HepG2 (cell line): ENCODE data around the gene RASSF9. TPM values are rescaled to one million over a fixed set of nuclear protein-coding genes. Genes with fewer than 3 reads are reported as not detected.

Experiments
- ATAC-seq: fragments of 200-7000 bp; cut with Tn5 transposase; 3 replicates; pipeline ENCODE4 v1.9.1; 2020; ENCODE audit warnings: mild to moderate bottlenecking, moderate library complexity
- BruUV-seq: library from RNA; stranded (reverse); fragments of 400-500 nt; replicated peaks from 2 replicates; lab custom pipeline; 2021; lab: Mats Ljungman, UMichigan
- CTCF ChIA-PET: fragments of 300-600 bp; formaldehyde crosslinking; extraction: SDS; loops from one replicate; lab custom pipeline; 2021; ENCODE audit warnings: low total read pairs, inconsistent platforms, low intra/inter-chr PET ratio; lab: Yijun Ruan, JAX
- POLR2A ChIA-PET: fragments of 350-600 bp; sonication (Branson Sonifier 250); formaldehyde crosslinking; loops from one replicate; lab custom pipeline; 2020; ENCODE audit warnings: antibody characterized with exemption, inconsistent platforms; lab: Yijun Ruan, JAX
- DNase-seq: peaks from one replicate; pipeline ENCODE4 v3.0.0-alpha.2; 2015; ENCODE audit warnings: low spot score
- FAIRE-seq: peaks from 3 replicates; lab custom pipeline; 2011; peaks lifted over from hg19 to GRCh38; lab: Jason Lieb, UNC
- H2AFZ ChIP-seq: one replicate; pipeline ENCODE4 v1.6.1; 2011; ENCODE audit warnings: low read length, inconsistent platforms
- H3K27ac ChIP-seq: fragments of 300-600 bp; 3 replicates; pipeline ENCODE4 v1.8.0; 2011; ENCODE audit warnings: mixed run types, mild to moderate bottlenecking, mixed read lengths, low read length, inconsistent platforms; ENCODE audit not compliant: insufficient read depth; ENCODE audit errors: extremely low read length
- H3K27me3 ChIP-seq, 2 experiments: fragments of 200-600 bp in 1 of 2; 2 replicates in 1 of 2; 3 replicates in 1 of 2; pipeline versions ENCODE4 v1.6.0 to v1.8.0; 2011; ENCODE audit warnings: low read length in 2 of 2, mild to moderate bottlenecking in 2 of 2, moderate library complexity in 2 of 2, inconsistent platforms in 1 of 2; ENCODE audit not compliant: insufficient read depth in 2 of 2, control insufficient read depth in 1 of 2
- H3K36me3 ChIP-seq, 2 experiments: fragments of 200-600 bp in 1 of 2; replicated peaks in 1 of 2; 2 replicates in 1 of 2; 3 replicates in 1 of 2; pipeline versions ENCODE4 v1.5.1 to v1.8.0; 2011; ENCODE audit warnings: low read length in 2 of 2, inconsistent platforms in 1 of 2; ENCODE audit not compliant: insufficient read depth in 2 of 2, control insufficient read depth in 1 of 2
- H3K4me1 ChIP-seq: 2 replicates; pipeline ENCODE4 v1.5.1; 2012; ENCODE audit warnings: low read length, inconsistent platforms; ENCODE audit not compliant: insufficient read depth
- H3K4me2 ChIP-seq: 2 replicates; pipeline ENCODE4 v1.6.0; 2011; ENCODE audit warnings: low read depth, low read length, inconsistent platforms
- H3K4me3 ChIP-seq, 3 experiments: fragments of 200-600 bp in 1 of 3; sonication (generic), shearing (Covaris generic) in 1 of 3; replicated peaks in 1 of 3; 2 replicates each; pipeline ENCODE4 v1.5.1; 2011 to 2016; ENCODE audit warnings: low read length in 3 of 3, inconsistent platforms in 2 of 3, low read depth in 2 of 3, mild to moderate bottlenecking in 2 of 3, control low read depth in 1 of 3, mixed read lengths in 1 of 3; ENCODE audit not compliant: insufficient read depth in 1 of 3
- H3K79me2 ChIP-seq: one replicate; pipeline ENCODE4 v1.6.1; 2011; ENCODE audit warnings: low read length, inconsistent platforms; ENCODE audit not compliant: insufficient read depth
- H3K9ac ChIP-seq: 2 replicates; pipeline ENCODE4 v1.6.0; 2011; ENCODE audit warnings: mild to moderate bottlenecking, low read depth, low read length, inconsistent platforms; ENCODE audit not compliant: insufficient read depth
- H3K9me3 ChIP-seq: 2 replicates; pipeline ENCODE4 v1.5.1; 2012; ENCODE audit warnings: mild to moderate bottlenecking, low read length
- H4K20me1 ChIP-seq: 2 replicates; pipeline ENCODE4 v1.6.0; 2011; ENCODE audit warnings: inconsistent platforms, mild to moderate bottlenecking, low read length, moderate library complexity; ENCODE audit not compliant: insufficient read depth
- CBX1 ChIP-seq: IDR thresholded peaks from one replicate; pipeline ENCODE4 v1.6.1; 2016; ENCODE audit warnings: antibody characterized with exemption, low read depth
- CCAR2 ChIP-seq: fragments of 200-400 bp; formaldehyde crosslinking; optimal IDR thresholded peaks from 2 replicates; pipeline ENCODE3; 2018; ENCODE audit warnings: low read depth, mild to moderate bottlenecking, low read length, moderate library complexity
- GLI4 ChIP-seq: sonication (generic); formaldehyde crosslinking; IDR thresholded peaks from 2 replicates; pipeline ENCODE4 v1.5.1; 2020; ENCODE audit warnings: missing genetic modification reagents, mild to moderate bottlenecking, moderate library complexity, borderline replicate concordance
- IKZF1 ChIP-seq: fragments of 450-650 bp; IDR thresholded peaks from 2 replicates; pipeline ENCODE4 v1.7.1; 2016
- PAXIP1 ChIP-seq: sonication (generic); formaldehyde crosslinking; conservative IDR thresholded peaks from 2 replicates; pipeline ENCODE4 v1.4.0; 2020; ENCODE audit warnings: mild to moderate bottlenecking, missing genetic modification reagents, moderate library complexity
- SIX4 ChIP-seq: sonication (generic); formaldehyde crosslinking; IDR thresholded peaks from 2 replicates; pipeline ENCODE4 v1.4.0; 2020; ENCODE audit warnings: missing genetic modification reagents
- TRAFD1 ChIP-seq: sonication (generic); formaldehyde crosslinking; IDR thresholded peaks from 2 replicates; pipeline ENCODE4 v1.5.1; 2020; ENCODE audit warnings: missing genetic modification reagents, mild to moderate bottlenecking, borderline replicate concordance
- ZHX2 ChIP-seq, 2 experiments: sonication (generic) in 1 of 2; formaldehyde crosslinking in 1 of 2; IDR thresholded peaks; 2 replicates each; pipeline versions ENCODE4 v1.6.1 to v1.9.0; 2014 to 2022; ENCODE audit warnings: antibody characterized with exemption in 1 of 2, borderline replicate concordance in 1 of 2, inconsistent platforms in 1 of 2, low read depth in 1 of 2, missing genetic modification reagents in 1 of 2
- ZNF317 ChIP-seq: sonication (generic); formaldehyde crosslinking; IDR thresholded peaks from 2 replicates; pipeline ENCODE4 v1.5.0; 2020; ENCODE audit warnings: mild to moderate bottlenecking, missing genetic modification reagents
- ZNF33B ChIP-seq: sonication (generic); formaldehyde crosslinking; IDR thresholded peaks from 2 replicates; pipeline ENCODE4 v1.5.1; 2020; ENCODE audit warnings: mild to moderate bottlenecking, missing genetic modification reagents
- ZNF567 ChIP-seq: sonication (generic); formaldehyde crosslinking; IDR thresholded peaks from 2 replicates; pipeline ENCODE4 v1.8.1; 2023; ENCODE audit warnings: mild to moderate bottlenecking, missing genetic modification reagents, borderline replicate concordance
- ZNF713 ChIP-seq: sonication (generic); formaldehyde crosslinking; IDR thresholded peaks from 2 replicates; pipeline ENCODE4 v1.4.0; 2020; ENCODE audit warnings: mild to moderate bottlenecking, missing genetic modification reagents
- WGBS: methylation state at CpG from one replicate; pipeline ENCODE4 v1.1.6; 2017; ENCODE audit warnings: low lambda C conversion rate; 5-methylcytosine and 5-hydroxymethylcytosine counted together
- in situ Hi-C: cut with HindIII; loops from 2 replicates; pipeline ENCODE4 v1.10.0; 2017; ENCODE audit warnings: low pct_unique_long_range_greater_than_20kb; ENCODE audit not compliant: extremely low pct_ligation_motif_present
- intact Hi-C: fragments of 100-400 bp; cut with micrococcal nuclease; formaldehyde crosslinking; loops from one replicate; pipeline ENCODE4 v1.10.0; 2022; ENCODE audit not compliant: unreplicated experiment
- polyA plus RNA-seq, 8 experiments: library from polyadenylated mRNA; depleted of rRNA in 3 of 8; stranded (reverse) in 7 of 8; unstranded in 1 of 8; fragments of >200 nt; fragmentation: Illumina TruSeq in 4 of 8; extraction: Trizol in 4 of 8; gene quantifications; 2 replicates each; pipeline versions ENCODE4 v1.2.1 to v1.2.3, GENCODE V29; 2011 to 2016; ENCODE audit warnings: low read depth in 4 of 8, missing spikeins in 1 of 8, mixed read lengths in 1 of 8; ENCODE audit not compliant: insufficient read depth in 1 of 8
- total RNA-seq, 5 experiments: library from RNA; depleted of rRNA; stranded (reverse); fragments of >200 nt; fragmentation: Illumina TruSeq; extraction: Trizol; gene quantifications; 2 replicates each; pipeline ENCODE4 v1.2.3, GENCODE V29; 2016; ENCODE audit warnings: low read depth in 1 of 5

Gene RASSF9
- total and polyA plus RNA-seq, 2 of the 13 experiments (the other 11 are each of a cell fraction or from before 2014, with no cell fraction given) = not detected

GRCh38 chr12:85803231-85803630 is 33.0 kb downstream of the RASSF9 start:
- ChIA-PET CTCF (no interaction called here), POLR2A (no interaction called here)
- Histone ChIP-seq H3K27ac (no peak overlapping the region), H3K4me2 (no peak overlapping the region), H3K4me3 (no peak overlapping the region), H3K4me1 (no peaks in the 10 kb centered on the region), H3K9ac (no peak overlapping the region), H3K36me3 (no peaks in the 10 kb centered on the region), H4K20me1 (no peaks in the 10 kb centered on the region), H3K27me3 (no peaks in the 10 kb centered on the region), H3K79me2 (no peaks in the 10 kb centered on the region), H3K9me3 (no peaks in the 10 kb centered on the region), H2AFZ (no peak overlapping the region)
- ATAC-seq (no peak), DNase-seq (no peak), FAIRE-seq (no peak)
- intact Hi-C loops = no loop called here
- in situ Hi-C loops = no loop called here
- BruUV-seq = no TSS peak
- WGBS = 0% methylated on average over 1 of the region's 1 CpG
- TF ChIP-seq CBX1 (no peak), SIX4 (CRISPR knock-in tag) (no peak), PAXIP1 (CRISPR knock-in tag) (no peak), ZNF713 (CRISPR knock-in tag) (no peak), ZHX2 (IDR thresholded peaks at IDR 0.05; ENCODE audit: low read depth) (no peak), ZHX2 (CRISPR knock-in tag; IDR thresholded peaks at IDR 0.05; ENCODE audit: borderline replicate concordance) (no peak), ZNF317 (CRISPR knock-in tag) (no peak), ZNF567 (CRISPR knock-in tag) (no peak), IKZF1 (no peak), ZNF33B (CRISPR knock-in tag) (no peak), CCAR2 (no peak), GLI4 (CRISPR knock-in tag) (no peak), TRAFD1 (no peak)
